ENCODE data around the gene SYT10.

DNA sequence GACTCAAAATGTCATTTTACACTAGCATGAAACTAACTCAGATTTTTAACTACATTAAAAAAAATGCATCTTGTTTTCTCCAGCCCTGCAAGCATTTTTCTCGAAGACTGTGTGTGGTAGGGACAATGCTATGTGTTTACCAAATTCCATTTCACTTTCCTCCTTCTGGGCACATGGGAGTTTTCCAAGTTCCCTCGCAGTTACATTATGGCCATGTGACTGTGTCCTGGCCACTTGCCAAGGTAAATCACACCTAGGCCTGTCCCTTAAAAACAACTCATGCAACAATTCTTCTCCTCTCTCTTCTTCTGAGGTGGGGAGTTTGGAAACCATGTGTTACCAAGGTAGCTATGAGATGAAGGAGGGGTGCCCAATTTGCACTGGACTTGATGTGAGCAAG is 108.7 kb downstream of the SYT10 start:
- TF ChIP-seq, protein P1, sequence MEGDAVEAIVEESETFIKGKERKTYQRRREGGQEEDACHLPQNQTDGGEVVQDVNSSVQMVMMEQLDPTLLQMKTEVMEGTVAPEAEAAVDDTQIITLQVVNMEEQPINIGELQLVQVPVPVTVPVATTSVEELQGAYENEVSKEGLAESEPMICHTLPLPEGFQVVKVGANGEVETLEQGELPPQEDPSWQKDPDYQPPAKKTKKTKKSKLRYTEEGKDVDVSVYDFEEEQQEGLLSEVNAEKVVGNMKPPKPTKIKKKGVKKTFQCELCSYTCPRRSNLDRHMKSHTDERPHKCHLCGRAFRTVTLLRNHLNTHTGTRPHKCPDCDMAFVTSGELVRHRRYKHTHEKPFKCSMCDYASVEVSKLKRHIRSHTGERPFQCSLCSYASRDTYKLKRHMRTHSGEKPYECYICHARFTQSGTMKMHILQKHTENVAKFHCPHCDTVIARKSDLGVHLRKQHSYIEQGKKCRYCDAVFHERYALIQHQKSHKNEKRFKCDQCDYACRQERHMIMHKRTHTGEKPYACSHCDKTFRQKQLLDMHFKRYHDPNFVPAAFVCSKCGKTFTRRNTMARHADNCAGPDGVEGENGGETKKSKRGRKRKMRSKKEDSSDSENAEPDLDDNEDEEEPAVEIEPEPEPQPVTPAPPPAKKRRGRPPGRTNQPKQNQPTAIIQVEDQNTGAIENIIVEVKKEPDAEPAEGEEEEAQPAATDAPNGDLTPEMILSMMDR (IDR thresholded peaks at IDR 0.05) = no peak
- TF ChIP-seq EZH2 (IDR thresholded peaks at IDR 0.05) = no peak
